Germinal center (tissue), 1 donor: ENCODE measurements around the gene ZC3H12D.
"Not testable (repeated sequence)": the region's sequence is repeated elsewhere in the genome, so short reads cannot be mapped to it uniquely, and the experiment has no call there.

Source experiments
- DNase-seq: peaks from one replicate; pipeline ENCODE4 v3.0.0; 2012; ENCODE audit warnings: mixed read lengths, low spot score

Gene ZC3H12D

GRCh38 chr6:149484733-149485700 is at the start of gene ZC3H12D:
Gene ZC3H12D (minus strand): TSS chr6:149485014. CDS start chr6:149474543, 10,471 bp downstream.
- peak; percentile 59 for DNase-seq

- no peak for DNase-seq
These were observed 44.8 kb upstream of the ZC3H12D start for GRCh38 chr6:149529650-149530049.

- no peak for DNase-seq
These were observed 30.7 kb upstream of the ZC3H12D start for GRCh38 chr6:149515494-149515893.

- no peak for DNase-seq
These were observed 29.1 kb upstream of the ZC3H12D start for GRCh38 chr6:149513915-149514314.

- DNase-seq: no peak
These were observed 26.1 kb upstream of the ZC3H12D start for GRCh38 chr6:149510793-149511512.

GRCh38 chr6:149508485-149508884 is 23.7 kb upstream of the ZC3H12D start:
- DNase-seq: no peak

- no peak for DNase-seq
These were observed 19.1 kb upstream of the ZC3H12D start for GRCh38 chr6:149503872-149504271.

GRCh38 chr6:149503276-149503675 is 18.5 kb upstream of the ZC3H12D start:
- no peak for DNase-seq

GRCh38 chr6:149501768-149502167 is 17.0 kb upstream of the ZC3H12D start:
- no peak for DNase-seq

GRCh38 chr6:149501201-149501600 is 16.4 kb upstream of the ZC3H12D start:
- no peak for DNase-seq

- DNase-seq: no peak
These were observed 15.3 kb upstream of the ZC3H12D start for GRCh38 chr6:149500096-149500495.

- no peak for DNase-seq
These were observed 14.3 kb upstream of the ZC3H12D start for GRCh38 chr6:149499066-149499465.

- DNase-seq: no peak
These were observed 12.6 kb upstream of the ZC3H12D start for GRCh38 chr6:149497365-149497764.

- DNase-seq: not testable (repeated sequence)
These were observed 11.8 kb upstream of the ZC3H12D start for GRCh38 chr6:149496597-149496996.

GRCh38 chr6:149495349-149496016 is 10.7 kb upstream of the ZC3H12D start:
- DNase-seq: not testable (repeated sequence)

GRCh38 chr6:149494810-149495209 is 10.0 kb upstream of the ZC3H12D start:
- not testable (repeated sequence) for DNase-seq

GRCh38 chr6:149493761-149494320 is 9.0 kb upstream of the ZC3H12D start:
- no peak for DNase-seq

GRCh38 chr6:149492798-149493343 is 8.1 kb upstream of the ZC3H12D start:
- no peak for DNase-seq

GRCh38 chr6:149489967-149490366 is 5.2 kb upstream of the ZC3H12D start:
- DNase-seq: no peak

GRCh38 chr6:149488815-149489214 is 4.0 kb upstream of the ZC3H12D start:
- DNase-seq: no peak

GRCh38 chr6:149487316-149487715 is 2.5 kb upstream of the ZC3H12D start:
- no peak for DNase-seq
